Fibroblast of peridontal ligament (primary cell): Measurements from ENCODE around the gene PSMD14.

Source experiments
- DNase-seq: peaks from one replicate; pipeline ENCODE4 v3.0.0-alpha.2; 2010; ENCODE audit errors: extremely low read depth

The PSMD14 gene

GRCh38 chr2:161419638-161420190 is 111.5 kb downstream of the PSMD14 start:
- no peak for DNase-seq

- DNase-seq = no peak
Measured at GRCh38 chr2:161420406-161421074, 112.3 kb downstream of the PSMD14 start.

DNA sequence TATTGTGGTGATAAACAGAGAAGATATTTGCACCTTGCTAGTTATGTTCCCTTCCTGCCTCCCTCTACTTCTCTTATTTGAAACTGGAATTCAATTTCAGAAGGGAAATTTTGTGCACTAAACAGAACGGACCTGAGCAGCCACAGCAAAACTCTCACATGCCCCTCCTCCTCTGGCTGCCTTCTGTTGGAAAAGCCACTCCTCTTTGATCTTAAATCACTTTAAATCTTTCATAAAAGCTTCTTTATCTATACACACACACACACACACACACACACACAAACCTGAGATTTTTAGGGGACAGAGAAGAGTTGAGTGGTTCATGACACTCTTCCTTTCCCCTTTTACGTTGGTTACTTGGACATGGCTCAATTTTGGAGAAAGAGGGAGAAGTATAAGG is 113.5 kb downstream of the PSMD14 start:
- DNase-seq = no peak

GRCh38 chr2:161422816-161423403 is 114.7 kb downstream of the PSMD14 start:
- DNase-seq = no peak

DNA sequence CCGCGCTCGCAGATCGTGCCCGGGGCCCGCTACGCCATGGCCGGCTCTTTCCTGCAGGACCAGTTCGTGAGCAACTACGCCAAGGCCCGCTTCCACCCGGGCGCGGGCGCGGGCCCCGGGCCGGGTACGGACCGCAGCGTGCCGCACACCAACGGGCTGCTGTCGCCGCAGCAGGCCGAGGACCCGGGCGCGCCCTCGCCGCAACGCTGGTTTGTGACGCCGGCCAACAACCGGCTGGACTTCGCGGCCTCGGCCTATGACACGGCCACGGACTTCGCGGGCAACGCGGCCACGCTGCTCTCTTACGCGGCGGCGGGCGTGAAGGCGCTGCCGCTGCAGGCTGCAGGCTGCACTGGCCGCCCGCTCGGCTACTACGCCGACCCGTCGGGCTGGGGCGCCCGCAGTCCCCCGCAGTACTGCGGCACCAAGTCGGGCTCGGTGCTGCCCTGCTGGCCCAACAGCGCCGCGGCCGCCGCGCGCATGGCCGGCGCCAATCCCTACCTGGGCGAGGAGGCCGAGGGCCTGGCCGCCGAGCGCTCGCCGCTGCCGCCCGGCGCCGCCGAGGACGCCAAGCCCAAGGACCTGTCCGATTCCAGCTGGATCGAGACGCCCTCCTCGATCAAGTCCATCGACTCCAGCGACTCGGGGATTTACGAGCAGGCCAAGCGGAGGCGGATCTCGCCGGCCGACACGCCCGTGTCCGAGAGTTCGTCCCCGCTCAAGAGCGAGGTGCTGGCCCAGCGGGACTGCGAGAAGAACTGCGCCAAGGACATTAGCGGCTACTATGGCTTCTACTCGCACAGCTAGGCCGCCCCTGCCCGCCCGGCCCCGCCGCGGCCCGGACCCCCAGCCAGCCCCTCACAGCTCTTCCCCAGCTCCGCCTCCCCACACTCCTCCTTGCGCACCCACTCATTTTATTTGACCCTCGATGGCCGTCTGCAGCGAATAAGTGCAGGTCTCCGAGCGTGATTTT is 115.5 kb downstream of the PSMD14 start:
- DNase-seq = no peak

- no peak for DNase-seq
Measured at GRCh38 chr2:161424394-161424769, 116.2 kb downstream of the PSMD14 start.

DNA sequence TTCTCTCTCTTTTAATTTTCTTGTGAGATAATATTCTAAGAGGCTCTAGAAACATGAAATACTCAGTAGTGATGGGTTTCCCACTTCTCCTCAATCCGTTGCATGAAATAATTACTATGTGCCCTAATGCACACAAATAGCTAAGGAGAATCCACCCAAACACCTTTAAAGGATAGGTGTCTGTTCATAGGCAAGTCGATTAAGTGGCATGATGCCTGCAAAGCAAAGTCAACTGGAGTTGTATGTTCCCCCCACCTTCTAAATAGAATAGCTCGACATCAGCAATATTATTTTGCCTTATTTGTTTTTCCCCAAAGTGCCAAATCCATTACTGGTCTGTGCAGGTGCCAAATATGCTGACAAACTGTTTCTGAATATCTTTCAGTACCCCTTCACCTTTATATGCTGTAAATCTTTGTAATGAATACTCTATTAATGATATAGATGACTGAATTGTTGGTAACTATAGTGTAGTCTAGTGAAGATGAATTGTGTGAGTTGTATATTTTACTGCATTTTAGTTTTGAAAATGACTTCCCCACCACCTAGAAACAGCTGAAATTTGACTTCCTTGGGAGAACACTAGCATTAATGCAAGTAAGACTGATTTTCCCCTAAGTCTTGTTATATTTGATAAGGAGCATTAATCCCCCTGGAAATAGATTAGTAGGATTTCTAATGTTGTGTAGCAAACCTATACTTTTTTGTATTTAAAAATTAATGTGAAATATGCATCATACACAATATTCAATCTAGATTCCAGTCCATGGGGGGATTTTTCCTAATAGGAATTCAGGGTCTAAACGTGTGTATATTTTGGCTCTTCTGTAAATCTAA is 116.9 kb downstream of the PSMD14 start:
- no peak for DNase-seq

DNA sequence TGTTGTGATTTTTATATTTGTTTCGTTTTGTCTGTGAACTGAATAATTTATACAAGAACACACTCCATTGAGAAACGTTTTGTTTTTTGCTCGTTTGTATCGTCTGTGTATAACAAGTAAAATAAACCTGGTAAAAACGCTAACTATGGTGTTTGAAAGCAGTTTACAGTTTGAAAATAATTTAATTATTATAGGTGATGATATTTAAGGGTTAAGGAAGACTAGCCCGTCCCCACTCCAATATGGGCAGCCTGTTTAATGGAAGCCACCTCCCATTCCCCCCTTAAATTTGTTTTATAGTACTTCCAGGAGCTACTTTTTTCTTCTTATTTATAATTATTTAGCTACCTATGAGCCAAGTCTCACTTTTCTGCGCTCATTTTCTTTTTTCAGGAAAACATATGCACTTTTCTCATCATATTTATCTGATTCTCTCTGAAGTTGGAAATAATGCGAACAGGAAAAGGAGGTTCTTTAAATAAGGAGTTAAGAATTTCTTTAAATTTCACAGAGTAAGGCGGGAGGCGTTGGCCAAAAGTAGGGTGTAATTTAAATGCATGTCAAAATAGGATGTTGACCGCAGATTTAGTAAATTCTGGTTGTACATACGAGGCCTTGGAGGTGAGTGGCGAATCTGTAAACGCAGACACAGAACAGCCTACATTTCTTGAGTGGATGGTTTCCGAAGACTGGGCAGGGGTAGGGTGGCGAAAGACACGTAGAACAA is 117.7 kb downstream of the PSMD14 start:
- no peak for DNase-seq

GRCh38 chr2:161426455-161426921 is 118.3 kb downstream of the PSMD14 start:
- no peak for DNase-seq

GRCh38 chr2:161426922-161427663 is 118.9 kb downstream of the PSMD14 start:
- no peak for DNase-seq

GRCh38 chr2:161427664-161428587 is 119.7 kb downstream of the PSMD14 start:
- no peak for DNase-seq

GRCh38 chr2:161430386-161430785 is 122.2 kb downstream of the PSMD14 start:
- DNase-seq = no peak

DNA sequence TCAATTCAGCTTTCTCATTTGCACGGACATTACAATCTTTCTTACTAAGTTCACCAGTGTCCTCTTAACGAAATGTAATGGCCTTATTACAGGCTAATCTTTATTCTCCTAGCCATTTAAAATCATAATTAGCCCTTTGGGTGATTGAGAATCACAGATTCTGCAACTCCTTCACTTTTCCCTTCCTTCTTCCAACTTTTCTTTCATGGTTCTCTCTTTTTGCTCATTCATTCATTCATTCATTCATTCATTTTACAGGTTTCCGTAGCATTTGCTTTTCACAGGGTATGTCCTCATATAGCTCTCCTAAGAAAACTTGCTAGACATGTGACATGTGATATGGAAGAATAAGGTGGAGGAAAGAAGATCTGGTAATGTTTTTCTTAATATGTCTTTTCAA is 123.9 kb downstream of the PSMD14 start:
- DNase-seq = no peak

DNA sequence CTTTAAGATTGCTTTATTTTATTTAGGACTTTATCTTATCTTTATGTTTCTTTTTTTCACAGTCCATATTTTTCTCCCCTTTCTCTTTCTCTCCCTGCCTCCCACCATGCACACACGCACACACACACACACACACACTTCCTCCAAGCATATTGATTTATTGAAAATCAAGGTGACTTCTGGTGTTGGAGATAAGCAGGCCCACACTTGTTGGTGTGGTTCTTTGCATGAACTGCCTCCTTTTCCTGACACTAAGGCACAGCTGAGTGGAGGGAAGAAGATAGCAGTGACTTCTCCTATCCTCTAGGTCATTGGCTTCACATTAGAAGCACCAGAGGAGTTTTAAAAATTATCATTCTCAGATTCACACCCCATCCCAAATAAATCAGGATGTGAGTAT is 125.9 kb downstream of the PSMD14 start:
- no peak for DNase-seq

DNA sequence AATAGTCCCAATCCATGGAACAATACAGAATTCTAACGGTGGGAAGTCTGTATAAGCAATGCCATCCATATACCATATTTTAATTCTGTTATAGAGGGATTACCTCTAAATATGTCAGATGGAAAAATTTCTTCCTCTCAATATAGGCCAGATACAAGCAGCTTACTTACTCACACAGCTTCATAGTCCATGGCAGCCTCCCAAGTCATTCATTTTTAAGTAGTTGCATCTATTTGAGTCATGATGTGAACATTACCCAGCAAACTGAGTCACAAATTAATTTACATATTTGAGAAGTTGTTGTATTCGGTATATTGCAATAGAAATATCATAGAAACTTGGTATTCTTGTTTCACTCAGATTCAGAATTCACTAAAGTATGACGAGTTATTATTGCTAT is 128.2 kb downstream of the PSMD14 start:
- DNase-seq = peak; percentile 93

- no peak for DNase-seq
Measured at GRCh38 chr2:161438598-161438997, 130.4 kb downstream of the PSMD14 start.

DNA sequence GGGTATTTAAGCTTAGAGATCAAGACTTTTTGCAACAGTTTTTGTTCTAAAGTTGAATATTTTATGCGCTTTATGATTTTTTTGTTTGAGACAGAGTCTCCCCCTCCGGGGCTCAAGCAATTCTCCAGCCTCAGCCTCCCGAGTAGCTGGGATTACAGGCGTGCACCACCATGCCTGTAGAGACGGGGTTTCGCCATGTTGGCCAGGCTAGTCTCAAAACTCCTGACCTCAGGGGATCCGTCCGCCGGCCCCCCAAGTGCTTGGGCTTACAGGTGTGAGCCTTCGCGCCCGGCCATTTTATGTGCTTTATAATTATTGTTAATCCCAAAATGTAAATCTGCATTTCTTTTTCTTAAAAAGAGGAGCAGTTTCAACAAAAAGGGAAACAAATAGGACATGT is 136.9 kb downstream of the PSMD14 start:
- no peak for DNase-seq

- no peak for DNase-seq
Measured at GRCh38 chr2:161448431-161448830, 140.2 kb downstream of the PSMD14 start.
